Measurements from ENCODE around the gene ZKSCAN7. TPM values are rescaled to one million over a fixed set of nuclear protein-coding genes. Genes with fewer than 3 reads are reported as not detected.

Gene ZKSCAN7
- not detected in 2 replicates for total RNA-seq (2014; rRNA removed)
- Bru-seq, nascent RNA = not detected
- not detected for BruChase-seq, experiment 1, labeled RNA remaining after a 6-hour chase
- BruChase-seq, experiment 2, labeled RNA remaining after a 2-hour chase = percentile 7 among the genes with signal in this experiment
- long read RNA-seq = 0 reads

DNA sequence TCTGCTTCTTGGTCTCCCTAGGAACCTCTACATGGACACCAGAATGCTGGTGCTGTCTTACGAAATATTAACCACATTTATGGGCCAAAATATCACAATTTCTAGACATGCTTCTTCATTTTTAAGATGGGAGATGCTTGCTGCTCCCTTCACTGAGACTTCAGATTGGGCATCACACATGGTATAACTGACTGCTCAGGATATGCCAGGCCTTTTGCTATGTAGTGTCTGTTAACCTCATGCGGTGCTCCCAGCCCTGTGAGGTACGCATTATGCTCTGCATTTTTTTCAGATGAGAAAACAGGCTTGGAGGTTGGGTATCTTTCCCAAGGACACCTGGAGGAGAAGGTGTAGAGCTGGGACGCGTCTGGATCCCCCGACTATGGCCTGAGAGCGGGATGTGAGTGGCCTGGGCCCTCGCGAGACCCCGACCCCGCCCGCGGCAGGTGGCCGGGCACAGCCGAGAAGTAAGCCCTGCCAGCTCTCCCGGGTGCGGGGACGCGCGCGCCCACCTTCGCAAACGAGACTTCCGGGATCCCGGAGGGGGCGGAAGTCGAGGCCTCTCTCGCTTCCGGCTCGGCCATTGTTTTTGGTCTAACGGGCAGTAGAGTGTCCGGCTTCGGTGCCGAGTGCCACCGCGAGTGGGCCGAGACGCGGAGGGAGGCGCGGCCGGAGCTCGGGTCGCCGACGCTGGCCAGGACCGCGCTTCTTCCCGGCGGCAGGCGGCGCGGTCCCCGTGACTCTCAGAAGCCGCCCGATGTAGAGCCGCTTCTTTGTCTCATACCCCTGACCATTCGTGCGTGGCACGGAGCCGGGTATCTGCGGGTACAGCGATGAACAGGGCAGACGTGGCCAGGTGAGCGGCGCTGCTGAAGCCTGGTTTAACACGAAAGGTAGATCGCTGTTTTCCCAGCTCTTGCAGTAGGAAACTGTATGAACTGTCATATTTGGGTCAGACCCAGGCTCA lies at the start of gene ZKSCAN7:
Gene ZKSCAN7 (plus strand): TSS at position 568 of the 967 bp plus-strand sequence. CDS start 1,855 bp downstream, outside the sequence.
- Histone ChIP-seq H2AFZ (ENCODE audit: low read length) (no peak within 1 kb of the TSS), H3K36me3 (ENCODE audit: low read depth, low read length) (no peaks in the 10 kb centered on the region), H3K9me3 (ENCODE audit: low read length) (no peaks in the 10 kb centered on the region), H3K4me2 (ENCODE audit: low read length) (no peak within 1 kb of the TSS), H3K27me3 (ENCODE audit: low read length) (no peaks in the 10 kb centered on the region), H3K79me2 (ENCODE audit: low read length) (no peaks in the 10 kb centered on the region), H3F3A (ENCODE audit: low read length, unreplicated experiment) (no peaks in the 10 kb centered on the region), H3K9me2 (replicated peaks; ENCODE audit: low read length) (no peaks in the 10 kb centered on the region), H3K4me3 (ENCODE audit: low read length) (no peak within 1 kb of the TSS), H3K9ac (ENCODE audit: low read length) (no peak within 1 kb of the TSS), H3K27ac (ENCODE audit: low read length) (no peak within 1 kb of the TSS), H4K20me1 (ENCODE audit: low read length) (no peaks in the 10 kb centered on the region), H3K4me1 (ENCODE audit: insufficient read depth, low read length) (no peaks in the 10 kb centered on the region)
- ChIA-PET POLR2A (ENCODE audit: unreplicated experiment) (no interaction called here), CTCF (no interaction called here)
- TF ChIP-seq, protein P1, sequence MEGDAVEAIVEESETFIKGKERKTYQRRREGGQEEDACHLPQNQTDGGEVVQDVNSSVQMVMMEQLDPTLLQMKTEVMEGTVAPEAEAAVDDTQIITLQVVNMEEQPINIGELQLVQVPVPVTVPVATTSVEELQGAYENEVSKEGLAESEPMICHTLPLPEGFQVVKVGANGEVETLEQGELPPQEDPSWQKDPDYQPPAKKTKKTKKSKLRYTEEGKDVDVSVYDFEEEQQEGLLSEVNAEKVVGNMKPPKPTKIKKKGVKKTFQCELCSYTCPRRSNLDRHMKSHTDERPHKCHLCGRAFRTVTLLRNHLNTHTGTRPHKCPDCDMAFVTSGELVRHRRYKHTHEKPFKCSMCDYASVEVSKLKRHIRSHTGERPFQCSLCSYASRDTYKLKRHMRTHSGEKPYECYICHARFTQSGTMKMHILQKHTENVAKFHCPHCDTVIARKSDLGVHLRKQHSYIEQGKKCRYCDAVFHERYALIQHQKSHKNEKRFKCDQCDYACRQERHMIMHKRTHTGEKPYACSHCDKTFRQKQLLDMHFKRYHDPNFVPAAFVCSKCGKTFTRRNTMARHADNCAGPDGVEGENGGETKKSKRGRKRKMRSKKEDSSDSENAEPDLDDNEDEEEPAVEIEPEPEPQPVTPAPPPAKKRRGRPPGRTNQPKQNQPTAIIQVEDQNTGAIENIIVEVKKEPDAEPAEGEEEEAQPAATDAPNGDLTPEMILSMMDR (conservative IDR thresholded peaks at IDR 0.05; ENCODE audit: low read depth, low read length) = no peak
- no peak for TF ChIP-seq EZH2 (IDR thresholded peaks at IDR 0.05; ENCODE audit: low read length, unreplicated experiment)
- no peak for TF ChIP-seq EZH2phosphoT487 (IDR thresholded peaks at IDR 0.05; ENCODE audit: borderline replicate concordance, low read length)
- BruUV-seq (replicated peaks) = no TSS peak
- intact Hi-C loops (cut with micrococcal nuclease) = no loop called here
- ATAC-seq (no peak), DNase-seq (no peak)

DNA sequence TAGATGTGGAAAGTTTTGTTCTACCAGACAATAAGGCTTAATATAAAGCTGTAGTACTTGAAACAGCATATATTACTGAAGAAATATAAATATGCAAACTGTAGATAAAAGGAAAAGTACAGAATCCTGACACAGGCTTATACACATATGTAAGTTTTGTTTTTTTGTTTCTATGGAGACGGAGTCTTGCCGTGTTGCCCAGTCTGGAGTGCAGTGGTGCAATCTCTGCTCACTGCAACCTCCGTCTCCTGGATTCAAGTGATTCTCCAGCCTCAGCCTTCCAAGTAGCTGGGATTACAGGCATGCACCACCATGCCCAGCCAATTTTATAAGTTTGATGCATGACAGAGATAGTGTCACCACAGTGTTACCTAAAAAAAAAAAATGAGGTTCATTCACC lies 48.4 kb upstream of the ZKSCAN7 start:
- H3K79me2 ChIP-seq (ENCODE audit: low read length) = peaks cover 62% of the 10 kb centered on the region
- intact Hi-C loops (cut with micrococcal nuclease) = no loop called here
- H3K9me2 ChIP-seq (replicated peaks; ENCODE audit: low read length) = no peaks in the 10 kb centered on the region
- H3K9me3 ChIP-seq (ENCODE audit: low read length) = peaks cover 17% of the 10 kb centered on the region
- H2AFZ ChIP-seq (ENCODE audit: low read length) = no peak overlapping the region
- DNase-seq = no peak
- H3K27ac ChIP-seq (ENCODE audit: low read length) = no peak overlapping the region
- TF ChIP-seq EZH2phosphoT487 (IDR thresholded peaks at IDR 0.05; ENCODE audit: borderline replicate concordance, low read length) = no peak
- TF ChIP-seq, protein P1 (conservative IDR thresholded peaks at IDR 0.05; ENCODE audit: low read depth, low read length) = no peak
- no peak for TF ChIP-seq EZH2 (IDR thresholded peaks at IDR 0.05; ENCODE audit: low read length, unreplicated experiment)
- no peak for ATAC-seq
- no peak overlapping the region for H3K4me3 ChIP-seq (ENCODE audit: low read length)
- H3K27me3 ChIP-seq (ENCODE audit: low read length) = no peaks in the 10 kb centered on the region
- H3K4me1 ChIP-seq (ENCODE audit: insufficient read depth, low read length) = peaks cover 13% of the 10 kb centered on the region
- no peaks in the 10 kb centered on the region for H3F3A ChIP-seq (ENCODE audit: low read length, unreplicated experiment)
- POLR2A ChIA-PET (ENCODE audit: unreplicated experiment) = no interaction called here
- H4K20me1 ChIP-seq (ENCODE audit: low read length) = peaks cover 7% of the 10 kb centered on the region; the same call in 1 of the 2 replicates
- peaks cover 48% of the 10 kb centered on the region for H3K36me3 ChIP-seq (ENCODE audit: low read depth, low read length)
- no TSS peak for BruUV-seq (replicated peaks)
- H3K9ac ChIP-seq (ENCODE audit: low read length) = no peak overlapping the region
- CTCF ChIA-PET = no interaction called here
- no peak overlapping the region for H3K4me2 ChIP-seq (ENCODE audit: low read length)

Measured in PC-3 (cell line).